Neuronal stem cell (in vitro differentiated cells): ENCODE measurements around the gene WDPCP.

Source experiments
- DNase-seq: peaks from one replicate; pipeline ENCODE4 v3.0.0-alpha.2; 2013; ENCODE audit warnings: low spot score
- H2AFZ ChIP-seq: one replicate; pipeline ENCODE4 v1.6.1; 2013; ENCODE audit warnings: mild to moderate bottlenecking, low read length, inconsistent platforms
- H2AK5ac ChIP-seq: 2 replicates; pipeline ENCODE4 v1.6.1; 2013; ENCODE audit warnings: low read depth, mild to moderate bottlenecking, inconsistent platforms, low read length, moderate library complexity, mixed read lengths
- H2BK120ac ChIP-seq: 2 replicates; pipeline ENCODE4 v1.6.1; 2013; ENCODE audit warnings: low read depth, mild to moderate bottlenecking, inconsistent platforms, low read length, moderate library complexity, mixed read lengths
- H2BK12ac ChIP-seq: one replicate; pipeline ENCODE4 v1.6.1; 2013; ENCODE audit warnings: low read length, inconsistent platforms
- H2BK15ac ChIP-seq: 2 replicates; pipeline ENCODE4 v1.6.1; 2013; ENCODE audit warnings: mild to moderate bottlenecking, low read length, inconsistent platforms, mixed read lengths
- H2BK5ac ChIP-seq: one replicate; pipeline ENCODE4 v1.6.1; 2013; ENCODE audit warnings: inconsistent platforms, mild to moderate bottlenecking, low read length, moderate library complexity
- H3K14ac ChIP-seq: one replicate; pipeline ENCODE4 v1.6.1; 2013; ENCODE audit warnings: low read length, inconsistent platforms
- H3K18ac ChIP-seq: 2 replicates; pipeline ENCODE4 v1.6.1; 2013; ENCODE audit warnings: low read length, inconsistent platforms
- H3K23ac ChIP-seq: 2 replicates; pipeline ENCODE4 v1.6.1; 2013; ENCODE audit warnings: low read depth, mild to moderate bottlenecking, mixed read lengths, low read length, inconsistent platforms; ENCODE audit not compliant: poor library complexity
- H3K27ac ChIP-seq: replicated peaks from 3 replicates; pipeline ENCODE4 v1.5.1; 2013; ENCODE audit warnings: low read length, inconsistent platforms
- H3K27me3 ChIP-seq, 3 experiments: 2 replicates each; pipeline ENCODE4 v1.6.1; 2013; ENCODE audit warnings: low read length in 3 of 3, mild to moderate bottlenecking in 2 of 3, inconsistent platforms in 1 of 3, low read depth in 1 of 3, mixed read lengths in 1 of 3, moderate library complexity in 1 of 3; ENCODE audit not compliant: control insufficient read depth in 3 of 3, insufficient read depth in 3 of 3
- H3K36me3 ChIP-seq, 2 donors: replicated peaks in 1 of 2; 2 replicates each; pipeline ENCODE4 v1.6.1; 2013; ENCODE audit warnings: low read length in 2 of 2; ENCODE audit not compliant: control insufficient read depth in 2 of 2, insufficient read depth in 2 of 2
- H3K4ac ChIP-seq: 2 replicates; pipeline ENCODE4 v1.6.1; 2013; ENCODE audit warnings: inconsistent platforms, mild to moderate bottlenecking, low read length, moderate library complexity
- H3K4me1 ChIP-seq, 2 donors: 1 replicate in 1 of 2; 2 replicates in 1 of 2; pipeline ENCODE4 v1.6.1; 2013; ENCODE audit warnings: low read length in 2 of 2, low read depth in 1 of 2; ENCODE audit not compliant: control insufficient read depth in 2 of 2, insufficient read depth in 1 of 2
- H3K4me2 ChIP-seq: one replicate; pipeline ENCODE4 v1.6.1; 2013; ENCODE audit warnings: mild to moderate bottlenecking, low read length, inconsistent platforms; ENCODE audit not compliant: insufficient read depth, poor library complexity, severe bottlenecking
- H3K4me3 ChIP-seq, 2 donors: 2 replicates each; pipeline ENCODE4 v1.5.1; 2013; ENCODE audit warnings: low read length in 2 of 2, mild to moderate bottlenecking in 2 of 2, inconsistent platforms in 1 of 2, moderate library complexity in 1 of 2
- H3K79me1 ChIP-seq: one replicate; pipeline ENCODE4 v1.6.1; 2013; ENCODE audit warnings: low read depth, mild to moderate bottlenecking, inconsistent platforms, low read length, moderate library complexity
- H3K9ac ChIP-seq: one replicate; pipeline ENCODE4 v1.6.1; 2013; ENCODE audit warnings: mild to moderate bottlenecking, low read depth, low read length, inconsistent platforms; ENCODE audit not compliant: poor library complexity
- H3K9me3 ChIP-seq, 2 donors: replicated peaks in 1 of 2; 2 replicates each; pipeline versions ENCODE3 to v1.6.1; 2013; ENCODE audit warnings: low read length in 2 of 2, mild to moderate bottlenecking in 2 of 2, inconsistent platforms in 1 of 2, low read depth in 1 of 2, mixed read lengths in 1 of 2, moderate library complexity in 1 of 2; ENCODE audit not compliant: control insufficient read depth in 2 of 2, insufficient read depth in 1 of 2
- H4K8ac ChIP-seq: one replicate; pipeline ENCODE4 v1.6.1; 2013; ENCODE audit warnings: low read depth, mild to moderate bottlenecking, inconsistent platforms, low read length, moderate library complexity
- H4K91ac ChIP-seq: one replicate; pipeline ENCODE4 v1.6.1; 2013; ENCODE audit warnings: low read length, low read depth, mild to moderate bottlenecking, inconsistent platforms; ENCODE audit not compliant: poor library complexity
- WGBS, 2 donors: extraction: QIAGEN DNeasy Blood & Tissue Kit; methylation state at CpG; one replicate each; pipeline ENCODE4 v1.1.7; 2013; ENCODE audit warnings: missing lambda C conversion rate in 2 of 2, mixed read lengths in 1 of 2; ENCODE audit not compliant: insufficient read length in 2 of 2, insufficient replicate concordance in 1 of 2; ENCODE audit errors: extremely low coverage in 2 of 2; 5-methylcytosine and 5-hydroxymethylcytosine counted together

Gene WDPCP

DNA sequence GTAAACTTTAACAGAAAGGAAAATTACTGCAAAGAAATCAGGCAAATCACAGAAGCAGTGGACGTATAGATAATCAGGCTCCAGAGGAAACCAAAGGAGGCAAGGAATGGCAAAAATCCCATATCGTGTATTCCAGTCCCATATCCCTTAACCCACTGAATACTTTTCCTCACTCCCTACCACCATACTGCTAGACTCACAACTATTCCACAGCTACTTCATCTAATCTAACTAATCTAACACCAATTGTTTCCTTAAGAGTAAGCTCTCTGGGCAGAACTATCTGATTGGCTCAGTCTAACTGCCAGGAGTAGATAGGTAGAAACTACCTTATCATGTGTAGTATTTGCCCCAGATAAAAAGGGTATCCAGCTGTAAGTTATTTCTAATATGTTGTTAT is 16.3 kb downstream of the WDPCP start:
- H4K8ac ChIP-seq, result no peak overlapping the region
- H2BK15ac ChIP-seq, result no peak overlapping the region
- H3K27me3 ChIP-seq, result no peaks in the 10 kb centered on the region
- H2AFZ ChIP-seq, result no peak overlapping the region
- no peaks in the 10 kb centered on the region for H3K4me1 ChIP-seq
- H2BK12ac ChIP-seq, result no peak overlapping the region
- H3K4me2 ChIP-seq, result no peak overlapping the region
- H2BK120ac ChIP-seq, result no peak overlapping the region
- no peak overlapping the region for H3K18ac ChIP-seq
- H3K4ac ChIP-seq, result no peak overlapping the region
- H3K4me3 ChIP-seq, result no peak overlapping the region
- H3K79me1 ChIP-seq, result peaks cover 2% of the 10 kb centered on the region
- H2BK5ac ChIP-seq, result no peak overlapping the region
- no peak overlapping the region for H3K27ac ChIP-seq
- DNase-seq, result no peak
- H3K14ac ChIP-seq, result no peak overlapping the region
- no peak overlapping the region for H2AK5ac ChIP-seq
- H3K36me3 ChIP-seq, result no peaks in the 10 kb centered on the region
- no peak overlapping the region for H3K23ac ChIP-seq
- no peak overlapping the region for H3K9ac ChIP-seq
- H4K91ac ChIP-seq, result no peak overlapping the region
- H3K9me3 ChIP-seq, result no peaks in the 10 kb centered on the region
- WGBS, 2 donors, result no CpG with 5 or more reads among the region's 2 CpGs

GRCh38 chr2:63571291-63571690 is 17.0 kb downstream of the WDPCP start:
- Histone ChIP-seq H2AFZ (no peak overlapping the region), H3K4me3 (no peak overlapping the region), H2BK120ac (no peak overlapping the region), H3K4me1 (no peaks in the 10 kb centered on the region), H3K4ac (no peak overlapping the region), H3K79me1 (peaks cover 2% of the 10 kb centered on the region), H3K14ac (no peak overlapping the region), H3K18ac (no peak overlapping the region), H3K23ac (no peak overlapping the region), H3K9ac (no peak overlapping the region), H3K9me3 (peaks cover 0 to 3% of the 10 kb centered on the region in 2 donors), H2BK12ac (no peak overlapping the region), H3K4me2 (no peak overlapping the region), H2BK5ac (no peak overlapping the region), H3K27me3 (no peaks in the 10 kb centered on the region), H3K27ac (no peak overlapping the region), H2BK15ac (no peak overlapping the region), H2AK5ac (no peak overlapping the region), H3K36me3 (no peaks in the 10 kb centered on the region), H4K8ac (no peak overlapping the region), H4K91ac (no peak overlapping the region)
- no CpG with 5 or more reads among the region's 2 CpGs for WGBS, 2 donors
- DNase-seq, result no peak

- H4K8ac ChIP-seq, result no peak overlapping the region
- H3K9ac ChIP-seq, result no peak overlapping the region
- H2AK5ac ChIP-seq, result no peak overlapping the region
- H3K79me1 ChIP-seq, result no peaks in the 10 kb centered on the region
- H2AFZ ChIP-seq, result no peak overlapping the region
- H3K4me2 ChIP-seq, result no peak overlapping the region
- H3K4ac ChIP-seq, result no peak overlapping the region
- no peak overlapping the region for H3K4me3 ChIP-seq
- H2BK12ac ChIP-seq, result no peak overlapping the region
- H3K23ac ChIP-seq, result no peak overlapping the region
- no peaks in the 10 kb centered on the region for H3K4me1 ChIP-seq
- no peaks in the 10 kb centered on the region for H3K27me3 ChIP-seq
- no peak overlapping the region for H2BK15ac ChIP-seq
- H3K18ac ChIP-seq, result no peak overlapping the region
- no peak overlapping the region for H4K91ac ChIP-seq
- no peak overlapping the region for H3K27ac ChIP-seq
- no peak overlapping the region for H2BK120ac ChIP-seq
- H2BK5ac ChIP-seq, result no peak overlapping the region
- DNase-seq, result no peak
- peaks cover 0 to 3% of the 10 kb centered on the region in 2 donors for H3K9me3 ChIP-seq
- no peaks in the 10 kb centered on the region for H3K36me3 ChIP-seq
- H3K14ac ChIP-seq, result no peak overlapping the region
Observed at GRCh38 chr2:63569740-63570139, 18.5 kb downstream of the WDPCP start.

DNA sequence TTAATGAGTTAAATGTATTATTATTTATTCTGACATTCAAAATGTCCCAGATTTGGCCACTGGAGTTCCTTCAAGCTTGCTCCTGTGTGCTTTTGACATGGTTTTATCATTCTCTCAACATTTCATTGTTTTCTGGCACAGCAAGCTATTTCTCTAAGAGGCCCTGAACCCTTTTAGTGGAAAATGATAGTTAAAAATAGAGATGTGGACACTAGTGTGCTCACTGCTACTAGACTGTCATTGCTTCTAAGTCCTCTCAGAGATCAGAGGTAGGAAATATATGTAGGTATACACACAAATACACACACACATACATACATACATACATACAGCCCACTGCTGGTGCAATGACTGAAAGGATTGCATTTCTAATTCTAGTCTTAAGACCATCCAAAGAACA is 25.5 kb downstream of the WDPCP start:
- Histone ChIP-seq H2AK5ac (no peak overlapping the region), H3K9me3 (peaks cover 0 to 7% of the 10 kb centered on the region in 2 donors), H2BK15ac (no peak overlapping the region)

More for the DNA sequence above, 25.5 kb downstream of the WDPCP start:
- Histone ChIP-seq H3K79me1 (no peaks in the 10 kb centered on the region), H3K27me3 (no peaks in the 10 kb centered on the region), H2BK12ac (no peak overlapping the region), H3K4me1 (no peaks in the 10 kb centered on the region), H3K27ac (no peak overlapping the region), H2AFZ (no peak overlapping the region), H4K8ac (no peak overlapping the region), H4K91ac (no peak overlapping the region), H3K4me2 (no peak overlapping the region), H2BK5ac (no peak overlapping the region), H3K4ac (no peak overlapping the region), H3K23ac (no peak overlapping the region), H2BK120ac (no peak overlapping the region), H3K18ac (no peak overlapping the region), H3K14ac (no peak overlapping the region), H3K36me3 (no peaks in the 10 kb centered on the region), H3K9ac (no peak overlapping the region), H3K4me3 (no peak overlapping the region)
- no peak for DNase-seq
